HepG2 (cell line): ENCODE results near the gene ANAPC1. TPM values are rescaled to one million over a fixed set of nuclear protein-coding genes. Genes with fewer than 3 reads are reported as not detected.
"Not testable (repeated sequence)": the region's sequence is repeated elsewhere in the genome, so short reads cannot be mapped to it uniquely, and the experiment has no call there.

ENCODE experiments used
- ATAC-seq: fragments of 200-7000 bp; cut with Tn5 transposase; 3 replicates; pipeline ENCODE4 v1.9.1; 2020; ENCODE audit warnings: mild to moderate bottlenecking, moderate library complexity
- BruUV-seq: library from RNA; stranded (reverse); fragments of 400-500 nt; replicated peaks from 2 replicates; lab custom pipeline; 2021; lab: Mats Ljungman, UMichigan
- CTCF ChIA-PET: fragments of 300-600 bp; formaldehyde crosslinking; extraction: SDS; loops from one replicate; lab custom pipeline; 2021; ENCODE audit warnings: low total read pairs, inconsistent platforms, low intra/inter-chr PET ratio; lab: Yijun Ruan, JAX
- POLR2A ChIA-PET: fragments of 350-600 bp; sonication (Branson Sonifier 250); formaldehyde crosslinking; loops from one replicate; lab custom pipeline; 2020; ENCODE audit warnings: antibody characterized with exemption, inconsistent platforms; lab: Yijun Ruan, JAX
- DNase-seq: peaks from one replicate; pipeline ENCODE4 v3.0.0-alpha.2; 2015; ENCODE audit warnings: low spot score
- FAIRE-seq: peaks from 3 replicates; lab custom pipeline; 2011; peaks lifted over from hg19 to GRCh38; lab: Jason Lieb, UNC
- H2AFZ ChIP-seq: one replicate; pipeline ENCODE4 v1.6.1; 2011; ENCODE audit warnings: low read length, inconsistent platforms
- H3K27ac ChIP-seq: fragments of 300-600 bp; 3 replicates; pipeline ENCODE4 v1.8.0; 2011; ENCODE audit warnings: mixed run types, mild to moderate bottlenecking, mixed read lengths, low read length, inconsistent platforms; ENCODE audit not compliant: insufficient read depth; ENCODE audit errors: extremely low read length
- H3K27me3 ChIP-seq, 2 experiments: fragments of 200-600 bp in 1 of 2; 2 replicates in 1 of 2; 3 replicates in 1 of 2; pipeline versions ENCODE4 v1.6.0 to v1.8.0; 2011; ENCODE audit warnings: low read length in 2 of 2, mild to moderate bottlenecking in 2 of 2, moderate library complexity in 2 of 2, inconsistent platforms in 1 of 2; ENCODE audit not compliant: insufficient read depth in 2 of 2, control insufficient read depth in 1 of 2
- H3K36me3 ChIP-seq, 2 experiments: fragments of 200-600 bp in 1 of 2; replicated peaks in 1 of 2; 2 replicates in 1 of 2; 3 replicates in 1 of 2; pipeline versions ENCODE4 v1.5.1 to v1.8.0; 2011; ENCODE audit warnings: low read length in 2 of 2, inconsistent platforms in 1 of 2; ENCODE audit not compliant: insufficient read depth in 2 of 2, control insufficient read depth in 1 of 2
- H3K4me1 ChIP-seq: 2 replicates; pipeline ENCODE4 v1.5.1; 2012; ENCODE audit warnings: low read length, inconsistent platforms; ENCODE audit not compliant: insufficient read depth
- H3K4me2 ChIP-seq: 2 replicates; pipeline ENCODE4 v1.6.0; 2011; ENCODE audit warnings: low read depth, low read length, inconsistent platforms
- H3K4me3 ChIP-seq, 3 experiments: fragments of 200-600 bp in 1 of 3; sonication (generic), shearing (Covaris generic) in 1 of 3; replicated peaks in 1 of 3; 2 replicates each; pipeline ENCODE4 v1.5.1; 2011 to 2016; ENCODE audit warnings: low read length in 3 of 3, inconsistent platforms in 2 of 3, low read depth in 2 of 3, mild to moderate bottlenecking in 2 of 3, control low read depth in 1 of 3, mixed read lengths in 1 of 3; ENCODE audit not compliant: insufficient read depth in 1 of 3
- H3K79me2 ChIP-seq: one replicate; pipeline ENCODE4 v1.6.1; 2011; ENCODE audit warnings: low read length, inconsistent platforms; ENCODE audit not compliant: insufficient read depth
- H3K9ac ChIP-seq: 2 replicates; pipeline ENCODE4 v1.6.0; 2011; ENCODE audit warnings: mild to moderate bottlenecking, low read depth, low read length, inconsistent platforms; ENCODE audit not compliant: insufficient read depth
- H3K9me3 ChIP-seq: 2 replicates; pipeline ENCODE4 v1.5.1; 2012; ENCODE audit warnings: mild to moderate bottlenecking, low read length
- H4K20me1 ChIP-seq: 2 replicates; pipeline ENCODE4 v1.6.0; 2011; ENCODE audit warnings: inconsistent platforms, mild to moderate bottlenecking, low read length, moderate library complexity; ENCODE audit not compliant: insufficient read depth
- DRAP1 ChIP-seq: IDR thresholded peaks from 2 replicates; pipeline ENCODE4 v1.6.1; 2016; ENCODE audit warnings: missing genetic modification reagents, missing compliant biosample characterization
- EP300 ChIP-seq, 3 experiments: sonication (generic) in 1 of 3; formaldehyde crosslinking in 1 of 3; IDR thresholded peaks; 2 replicates each; pipeline versions ENCODE4 v1.5.1 to v1.6.1; 2011 to 2020; ENCODE audit warnings: low read depth in 2 of 3, low read length in 2 of 3, borderline replicate concordance in 1 of 3, improper control_type of control experiment in 1 of 3, mild to moderate bottlenecking in 1 of 3, missing genetic modification reagents in 1 of 3, moderate library complexity in 1 of 3
- ETV5 ChIP-seq: IDR thresholded peaks from 2 replicates; pipeline ENCODE4 v1.6.1; 2018; ENCODE audit warnings: missing biosample characterization, missing genetic modification reagents, inconsistent platforms, borderline replicate concordance
- FOSL2 ChIP-seq: sonication (generic); formaldehyde crosslinking; IDR thresholded peaks from 2 replicates; pipeline ENCODE4 v1.4.0; 2020; ENCODE audit warnings: missing genetic modification reagents
- FOXP4 ChIP-seq: sonication (generic); formaldehyde crosslinking; IDR thresholded peaks from 2 replicates; pipeline ENCODE4 v1.4.0; 2020; ENCODE audit warnings: missing genetic modification reagents
- HDAC2 ChIP-seq: sonication (generic); formaldehyde crosslinking; IDR thresholded peaks from 2 replicates; pipeline ENCODE4 v1.4.0; 2020; ENCODE audit warnings: missing genetic modification reagents
- HOMEZ ChIP-seq: IDR thresholded peaks from 2 replicates; pipeline ENCODE4 v1.6.1; 2016; ENCODE audit warnings: low read depth
- MIER3 ChIP-seq: IDR thresholded peaks from 2 replicates; pipeline ENCODE4 v1.6.1; 2016; ENCODE audit warnings: missing compliant biosample characterization, borderline replicate concordance
- NCOA2 ChIP-seq: sonication (generic); formaldehyde crosslinking; IDR thresholded peaks from 2 replicates; pipeline ENCODE4 v1.8.0; 2022; ENCODE audit warnings: inconsistent platforms
- SOX13 ChIP-seq, 3 experiments: fragments of 450-650 bp in 1 of 3; sonication (generic) in 1 of 3; formaldehyde crosslinking in 1 of 3; IDR thresholded peaks in 2 of 3; conservative IDR thresholded peaks in 1 of 3; 2 replicates each; pipeline versions ENCODE4 v1.5.0 to v1.6.1; 2016 to 2020; ENCODE audit warnings: antibody characterized with exemption in 1 of 3, mild to moderate bottlenecking in 1 of 3, missing compliant biosample characterization in 1 of 3, missing genetic modification reagents in 1 of 3, moderate library complexity in 1 of 3
- SOX6 ChIP-seq, 2 experiments: fragments of 450-650 bp in 1 of 2; sonication (generic) in 1 of 2; formaldehyde crosslinking in 1 of 2; IDR thresholded peaks; 2 replicates each; pipeline versions ENCODE4 v1.4.0 to v1.6.1; 2017 to 2020; ENCODE audit warnings: antibody characterized with exemption in 1 of 2, mild to moderate bottlenecking in 1 of 2, missing genetic modification reagents in 1 of 2
- TCF7 ChIP-seq: sonication (generic); IDR thresholded peaks from 2 replicates; pipeline ENCODE4 v1.6.1; 2016; ENCODE audit warnings: antibody characterized with exemption, low read depth
- TEF ChIP-seq: sonication (generic); formaldehyde crosslinking; IDR thresholded peaks from 2 replicates; pipeline ENCODE4 v1.5.0; 2020; ENCODE audit warnings: missing genetic modification reagents
- WGBS: methylation state at CpG from one replicate; pipeline ENCODE4 v1.1.6; 2017; ENCODE audit warnings: low lambda C conversion rate; 5-methylcytosine and 5-hydroxymethylcytosine counted together
- in situ Hi-C: cut with HindIII; loops from 2 replicates; pipeline ENCODE4 v1.10.0; 2017; ENCODE audit warnings: low pct_unique_long_range_greater_than_20kb; ENCODE audit not compliant: extremely low pct_ligation_motif_present
- intact Hi-C: fragments of 100-400 bp; cut with micrococcal nuclease; formaldehyde crosslinking; loops from one replicate; pipeline ENCODE4 v1.10.0; 2022; ENCODE audit not compliant: unreplicated experiment
- polyA plus RNA-seq, 8 experiments: library from polyadenylated mRNA; depleted of rRNA in 3 of 8; stranded (reverse) in 7 of 8; unstranded in 1 of 8; fragments of >200 nt; fragmentation: Illumina TruSeq in 4 of 8; extraction: Trizol in 4 of 8; gene quantifications; 2 replicates each; pipeline versions ENCODE4 v1.2.1 to v1.2.3, GENCODE V29; 2011 to 2016; ENCODE audit warnings: low read depth in 4 of 8, missing spikeins in 1 of 8, mixed read lengths in 1 of 8; ENCODE audit not compliant: insufficient read depth in 1 of 8
- total RNA-seq, 5 experiments: library from RNA; depleted of rRNA; stranded (reverse); fragments of >200 nt; fragmentation: Illumina TruSeq; extraction: Trizol; gene quantifications; 2 replicates each; pipeline ENCODE4 v1.2.3, GENCODE V29; 2016; ENCODE audit warnings: low read depth in 1 of 5

ANAPC1 gene
- total and polyA plus RNA-seq, 2 of the 13 experiments (the other 11 are each of a cell fraction or from before 2014, with no cell fraction given) = 50.0 to 89.7 TPM

GRCh38 chr2:111839625-111840282, 44.2 kb downstream of the ANAPC1 start (continued):
- TF ChIP-seq FOXP4 (CRISPR knock-in tag) = peak; percentile 58

GRCh38 chr2:111838992-111839391, 45.0 kb downstream of the ANAPC1 start:
- H3K79me2 ChIP-seq; intact Hi-C loops; in situ Hi-C loops; BruUV-seq; FAIRE-seq; H3K4me3 ChIP-seq; H2AFZ ChIP-seq; POLR2A ChIA-PET; H3K27me3 ChIP-seq; H3K9ac ChIP-seq; H4K20me1 ChIP-seq; CTCF ChIA-PET; H3K9me3 ChIP-seq; TF ChIP-seq SOX6 (IDR thresholded peaks at IDR 0.05); EP300 (CRISPR knock-in tag; IDR thresholded peaks at IDR 0.05; ENCODE audit: borderline replicate concordance): not testable (repeated sequence)
- DNase-seq (peak; percentile 91), ATAC-seq (peak; percentile 99)
- Histone ChIP-seq H3K27ac (peak overlapping the region; percentile 46), H3K4me1 (peaks cover 35% of the 10 kb centered on the region), H3K36me3 (peaks cover 6 to 24% of the 10 kb centered on the region in 2 experiments; a peak in 4 of 5 replicates), H3K4me2 (peak overlapping the region; percentile 23; the same call in 1 of the 2 replicates)
- WGBS = 0% methylated on average over 1 of the region's 1 CpG
- peak; percentile 74; the same call in 1 of the 2 replicates for TF ChIP-seq HOMEZ (CRISPR knock-in tag)
- TF ChIP-seq SOX6 (CRISPR knock-in tag; IDR thresholded peaks at IDR 0.05) = peak; percentile 90
- TF ChIP-seq HDAC2 (CRISPR knock-in tag) = peak; percentile 50; the same call in 1 of the 2 replicates
- TF ChIP-seq MIER3 (CRISPR knock-in tag) = 0 out of 2 replicates have a peak, but pooled peaks have one; percentile 54
- TF ChIP-seq EP300 (IDR thresholded peaks at IDR 0.05; ENCODE audit: low read depth in 2 of 2, low read length in 2 of 2) = peak in 1 of 2 experiments; percentile 48; a peak in 1 of 4 replicates
- TF ChIP-seq DRAP1 (CRISPR knock-in tag) = peak; percentile 37; the same call in 1 of the 2 replicates
- TF ChIP-seq TCF7 = peak; percentile 82
- TF ChIP-seq NCOA2 = peak; percentile 57; the same call in 1 of the 2 replicates
- TF ChIP-seq TEF (CRISPR knock-in tag) = peak; percentile 71; the same call in 1 of the 2 replicates
- TF ChIP-seq SOX13 (IDR thresholded peaks at IDR 0.05) = peak; percentile 50; the same call in 1 of the 2 replicates
- TF ChIP-seq SOX13 (CRISPR knock-in tag; conservative IDR thresholded peaks at IDR 0.05 in 1 of 2, IDR thresholded peaks at IDR 0.05 in 1 of 2) = peak in 1 of 2 experiments; percentile 94; a peak in 2 of 4 replicates
- peak; percentile 41; the same call in 1 of the 2 replicates for TF ChIP-seq ETV5 (CRISPR knock-in tag)
- peak; percentile 25; the same call in 1 of the 2 replicates for TF ChIP-seq FOSL2 (CRISPR knock-in tag)
